GM21619 (cell line): ENCODE measurements around the gene RPL7L1.

ENCODE experiments used
- ATAC-seq: cut with Tn5 transposase; IDR thresholded peaks from one replicate; pipeline ENCODE4 v1.9.1; 2021; ENCODE audit not compliant: unreplicated experiment

Gene RPL7L1

DNA sequence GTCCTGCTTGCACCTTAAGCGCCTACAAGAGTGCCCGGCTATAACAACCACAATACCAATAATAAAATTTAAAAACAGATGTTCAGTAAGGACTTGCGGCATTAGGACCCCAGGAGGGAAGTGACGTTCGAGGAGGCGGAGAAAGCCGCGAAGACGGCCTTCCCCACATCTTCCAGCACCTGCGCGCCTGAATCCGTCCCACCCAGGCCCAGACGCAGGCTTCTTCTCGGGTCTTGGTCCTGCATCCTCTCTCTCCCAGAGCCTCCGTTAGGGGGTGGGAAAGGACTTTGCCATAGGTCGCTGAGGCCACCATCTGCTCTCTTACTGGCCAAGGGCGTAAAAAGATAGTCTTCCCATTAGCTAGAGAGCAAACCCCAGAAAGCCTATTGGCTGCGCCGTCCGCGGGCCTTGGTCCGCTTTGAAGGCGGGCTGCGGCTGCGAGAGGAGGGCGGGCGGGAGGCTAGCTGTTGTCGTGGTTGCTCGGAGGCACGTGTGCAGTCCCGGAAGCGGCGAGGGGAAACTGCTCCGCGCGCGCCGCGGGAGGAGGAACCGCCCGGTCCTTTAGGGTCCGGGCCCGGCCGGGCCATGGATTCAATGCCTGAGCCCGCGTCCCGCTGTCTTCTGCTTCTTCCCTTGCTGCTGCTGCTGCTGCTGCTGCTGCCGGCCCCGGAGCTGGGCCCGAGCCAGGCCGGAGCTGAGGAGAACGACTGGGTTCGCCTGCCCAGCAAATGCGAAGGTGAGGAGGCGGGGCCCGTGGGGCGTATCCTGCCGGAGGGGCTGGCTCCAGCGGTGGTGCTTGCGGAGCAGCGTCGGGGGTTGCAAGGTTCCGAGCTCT lies 49.8 kb downstream of the RPL7L1 start, which contains the start of gene CNPY3:
Gene CNPY3 (plus strand): TSS at position 495 of the 835 bp plus-strand sequence. CDS start 91 bp downstream, at position 586.
- ATAC-seq: peak; percentile 66

- peak; percentile 44 for ATAC-seq
Observed at GRCh38 chr6:42929821-42930360, 50.5 kb downstream of the RPL7L1 start.

GRCh38 chr6:42932412-42932811 lies 53.0 kb downstream of the RPL7L1 start:
- no peak for ATAC-seq

GRCh38 chr6:42933205-42933604 lies 53.8 kb downstream of the RPL7L1 start:
- no peak for ATAC-seq

DNA sequence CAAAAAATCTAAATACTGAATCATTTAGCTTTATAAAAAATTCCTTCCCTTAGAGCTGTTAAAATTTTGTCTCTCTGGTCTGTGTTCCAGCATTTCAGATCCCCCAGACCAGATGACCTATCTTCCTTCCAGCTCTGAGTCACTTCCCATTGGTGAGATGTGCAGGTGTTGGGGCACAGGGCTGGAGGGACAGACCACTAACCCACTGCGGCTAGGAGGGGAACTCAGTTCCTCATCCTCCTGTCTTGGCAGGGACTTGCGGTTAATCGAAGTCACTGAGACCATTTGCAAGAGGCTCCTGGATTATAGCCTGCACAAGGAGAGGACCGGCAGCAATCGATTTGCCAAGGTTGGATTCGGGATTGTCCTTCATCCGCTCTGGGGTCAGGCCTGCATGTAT lies 55.9 kb downstream of the RPL7L1 start:
- ATAC-seq: no peak

DNA sequence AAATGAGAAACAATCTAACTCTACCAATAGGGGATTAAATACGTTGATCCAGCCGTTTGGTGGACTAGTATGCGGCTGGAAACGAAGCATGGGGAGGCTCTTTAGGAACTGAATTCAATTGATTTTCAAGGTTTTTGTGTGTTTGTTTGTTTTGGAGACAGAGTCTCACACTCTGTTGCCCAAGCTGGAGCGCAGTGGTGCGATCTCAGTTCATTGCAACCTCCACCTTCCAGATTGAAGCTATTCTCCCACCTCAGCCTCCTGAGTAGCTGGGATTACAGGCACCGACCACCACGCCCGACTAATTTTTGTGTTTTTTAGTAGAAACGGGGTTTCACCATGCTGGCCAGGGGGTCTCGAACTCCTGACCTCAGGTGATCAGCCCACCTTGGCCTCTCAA lies 57.0 kb downstream of the RPL7L1 start:
- ATAC-seq: no peak

GRCh38 chr6:42937548-42938427 lies 58.4 kb downstream of the RPL7L1 start:
- no peak for ATAC-seq

- no peak for ATAC-seq
Observed at GRCh38 chr6:42938428-42938796, 59.0 kb downstream of the RPL7L1 start.

DNA sequence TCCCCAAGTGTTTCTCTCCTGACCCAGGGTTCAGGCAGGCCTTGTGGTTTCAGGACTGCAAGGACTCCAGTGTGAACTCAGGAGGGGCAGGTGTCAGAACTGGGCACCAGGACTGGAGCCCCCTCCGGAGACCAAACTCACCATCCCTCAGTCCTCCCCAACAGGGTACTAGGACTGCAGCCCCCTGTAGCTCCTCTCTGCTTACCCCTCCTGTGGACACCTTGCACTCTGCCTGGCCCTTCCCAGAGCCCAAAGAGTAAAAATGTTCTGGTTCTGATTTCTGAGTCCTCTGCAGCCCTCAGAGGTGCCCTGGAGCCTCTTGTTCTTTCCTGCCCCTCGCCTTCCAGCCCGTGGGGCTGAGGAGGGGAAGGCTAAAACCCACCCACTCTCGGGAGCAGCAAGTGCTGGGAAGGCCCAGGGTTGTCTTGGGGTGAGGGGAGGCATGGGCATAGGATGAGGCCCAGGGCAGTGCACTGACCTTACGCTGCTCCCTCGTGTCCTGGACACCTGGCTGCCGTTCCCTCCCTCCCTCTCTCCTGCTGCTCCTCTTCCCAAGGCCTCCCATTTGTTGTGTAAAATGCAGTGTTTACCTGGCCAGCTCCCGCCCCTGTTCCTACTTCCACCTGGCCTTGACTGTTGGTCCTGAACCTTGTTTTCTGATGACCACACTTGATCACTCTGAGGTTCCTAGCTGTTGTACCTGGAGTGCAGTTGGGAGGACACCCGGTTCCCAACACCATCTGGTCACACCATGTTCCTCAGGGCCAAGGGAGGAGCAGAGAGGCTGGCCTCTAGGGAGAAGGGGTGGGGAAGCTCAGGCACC lies 59.8 kb downstream of the RPL7L1 start:
- ATAC-seq: no peak
